Measurements from ENCODE around the gene GLIPR1. TPM values are rescaled to one million over a fixed set of nuclear protein-coding genes. Genes with fewer than 3 reads are reported as not detected.

GLIPR1 gene
- total RNA-seq, 1 donor from 2014 or later = 0.84 TPM

DNA sequence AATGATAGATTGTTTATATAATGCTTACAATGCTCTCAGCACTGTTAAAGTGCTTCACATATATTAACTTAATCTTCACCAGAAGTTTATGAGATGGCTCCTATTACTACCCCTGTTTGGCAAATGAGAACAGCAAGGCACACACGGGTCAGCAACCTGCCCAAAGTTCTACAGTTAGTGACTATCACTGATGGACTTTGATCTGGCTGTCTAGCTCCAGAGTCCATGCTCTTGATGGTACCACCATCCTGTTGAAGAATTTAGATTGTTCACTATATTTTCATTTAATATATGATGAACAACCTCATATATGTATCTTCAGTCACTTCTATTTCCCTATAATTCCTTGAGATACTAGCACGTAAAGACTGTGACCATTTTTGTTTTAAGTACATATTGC is 10.6 kb downstream of the GLIPR1 start:
- Mint-ChIP-seq H3K4me3 (no peak overlapping the region), H3K27me3 (ENCODE audit: low read depth) (no peaks in the 10 kb centered on the region), H3K27ac (ENCODE audit: unreplicated experiment) (no peak overlapping the region), H3K36me3 (ENCODE audit: low read depth) (no peaks in the 10 kb centered on the region), H3K9me3 (no peaks in the 10 kb centered on the region), H3K4me1 (no peaks in the 10 kb centered on the region)
- TF ChIP-seq, protein P1, sequence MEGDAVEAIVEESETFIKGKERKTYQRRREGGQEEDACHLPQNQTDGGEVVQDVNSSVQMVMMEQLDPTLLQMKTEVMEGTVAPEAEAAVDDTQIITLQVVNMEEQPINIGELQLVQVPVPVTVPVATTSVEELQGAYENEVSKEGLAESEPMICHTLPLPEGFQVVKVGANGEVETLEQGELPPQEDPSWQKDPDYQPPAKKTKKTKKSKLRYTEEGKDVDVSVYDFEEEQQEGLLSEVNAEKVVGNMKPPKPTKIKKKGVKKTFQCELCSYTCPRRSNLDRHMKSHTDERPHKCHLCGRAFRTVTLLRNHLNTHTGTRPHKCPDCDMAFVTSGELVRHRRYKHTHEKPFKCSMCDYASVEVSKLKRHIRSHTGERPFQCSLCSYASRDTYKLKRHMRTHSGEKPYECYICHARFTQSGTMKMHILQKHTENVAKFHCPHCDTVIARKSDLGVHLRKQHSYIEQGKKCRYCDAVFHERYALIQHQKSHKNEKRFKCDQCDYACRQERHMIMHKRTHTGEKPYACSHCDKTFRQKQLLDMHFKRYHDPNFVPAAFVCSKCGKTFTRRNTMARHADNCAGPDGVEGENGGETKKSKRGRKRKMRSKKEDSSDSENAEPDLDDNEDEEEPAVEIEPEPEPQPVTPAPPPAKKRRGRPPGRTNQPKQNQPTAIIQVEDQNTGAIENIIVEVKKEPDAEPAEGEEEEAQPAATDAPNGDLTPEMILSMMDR (conservative IDR thresholded peaks at IDR 0.05) = no peak
- DNase-seq (ENCODE audit: low read depth, low spot score) = no peak

DNA sequence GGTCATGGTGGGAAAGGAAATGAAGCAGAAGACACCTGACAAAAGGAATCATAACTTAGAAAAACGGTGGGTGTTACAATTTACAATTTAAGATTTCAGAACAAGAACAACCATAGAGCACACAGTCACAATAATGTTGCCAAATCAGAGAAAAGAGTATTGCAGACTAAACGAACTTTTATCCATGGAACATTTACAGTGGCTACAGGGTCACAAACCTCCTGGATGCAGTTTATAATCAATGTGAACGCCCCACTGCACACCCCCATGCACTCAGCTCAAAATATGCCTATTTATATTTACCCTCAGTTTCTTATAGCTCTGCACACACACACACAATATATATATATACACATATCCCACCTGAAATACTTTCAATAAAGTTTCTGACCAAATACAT is 22.9 kb downstream of the GLIPR1 start:
- Mint-ChIP-seq H3K4me1 (no peaks in the 10 kb centered on the region), H3K27me3 (ENCODE audit: low read depth) (no peaks in the 10 kb centered on the region), H3K36me3 (ENCODE audit: low read depth) (no peaks in the 10 kb centered on the region), H3K4me3 (no peak overlapping the region), H3K27ac (ENCODE audit: unreplicated experiment) (no peak overlapping the region), H3K9me3 (no peaks in the 10 kb centered on the region)
- DNase-seq (ENCODE audit: low read depth, low spot score) = no peak
- TF ChIP-seq, protein P1 (conservative IDR thresholded peaks at IDR 0.05) = no peak

DNA sequence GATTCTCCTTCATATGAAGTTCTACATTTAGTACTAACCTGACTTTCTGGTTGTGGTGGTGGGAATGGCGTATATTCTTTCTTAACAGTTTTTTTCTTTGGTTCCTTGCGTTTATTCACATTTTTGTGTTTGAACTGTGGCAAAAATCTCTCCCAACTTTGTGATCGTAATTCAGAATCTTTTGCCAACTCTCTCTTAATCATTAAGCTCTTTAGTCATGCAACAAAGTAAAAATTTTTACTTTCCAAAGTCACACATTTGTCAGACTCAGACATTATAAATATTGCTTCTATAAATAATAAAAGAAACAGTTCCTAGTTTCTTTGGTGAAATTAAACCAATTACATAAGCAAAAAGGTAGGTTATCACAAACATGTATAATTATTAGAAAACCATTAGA is 23.3 kb downstream of the GLIPR1 start:
- no peak for DNase-seq (ENCODE audit: low read depth, low spot score)
- Mint-ChIP-seq H3K9me3 (no peaks in the 10 kb centered on the region), H3K36me3 (ENCODE audit: low read depth) (no peaks in the 10 kb centered on the region), H3K4me1 (no peaks in the 10 kb centered on the region), H3K27me3 (ENCODE audit: low read depth) (no peaks in the 10 kb centered on the region), H3K27ac (ENCODE audit: unreplicated experiment) (no peak overlapping the region), H3K4me3 (no peak overlapping the region)
- TF ChIP-seq, protein P1 (conservative IDR thresholded peaks at IDR 0.05) = no peak

DNA sequence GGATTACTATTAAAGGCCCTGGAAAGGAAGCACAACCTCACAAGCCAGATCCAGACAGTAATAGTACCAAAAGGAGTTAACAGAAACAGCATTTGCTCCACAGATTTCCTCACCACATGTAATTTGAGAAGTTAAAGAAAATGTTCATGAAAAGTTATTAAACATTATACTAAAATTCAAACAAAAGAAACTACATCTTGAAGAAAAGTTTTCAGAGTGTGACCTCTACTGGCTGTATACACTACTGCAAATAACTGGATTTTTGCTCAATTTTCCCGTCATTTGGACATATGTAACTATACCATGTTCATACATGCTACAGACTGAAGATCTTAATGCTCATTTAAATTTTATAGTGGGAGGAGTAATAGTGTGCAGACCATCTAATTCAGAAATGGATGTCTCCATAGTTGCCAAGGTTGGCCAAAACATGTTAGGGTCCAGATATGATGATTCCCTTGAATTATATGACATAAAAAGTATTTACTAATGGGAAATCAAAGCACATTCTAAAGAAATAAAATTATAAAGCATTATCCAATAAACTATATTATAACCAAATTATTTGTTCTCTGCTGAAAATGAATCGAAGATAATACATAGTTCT is 25.3 kb downstream of the GLIPR1 start:
- H3K4me3 Mint-ChIP-seq = peak overlapping the region; percentile 5
- H3K36me3 Mint-ChIP-seq (ENCODE audit: low read depth) = no peaks in the 10 kb centered on the region
- H3K27ac Mint-ChIP-seq (ENCODE audit: unreplicated experiment) = no peak overlapping the region
- TF ChIP-seq, protein P1 (conservative IDR thresholded peaks at IDR 0.05) = peak; percentile 82
- H3K4me1 Mint-ChIP-seq = peaks cover 15% of the 10 kb centered on the region
- H3K27me3 Mint-ChIP-seq (ENCODE audit: low read depth) = no peaks in the 10 kb centered on the region
- no peak for DNase-seq (ENCODE audit: low read depth, low spot score)
- no peaks in the 10 kb centered on the region for H3K9me3 Mint-ChIP-seq

DNA sequence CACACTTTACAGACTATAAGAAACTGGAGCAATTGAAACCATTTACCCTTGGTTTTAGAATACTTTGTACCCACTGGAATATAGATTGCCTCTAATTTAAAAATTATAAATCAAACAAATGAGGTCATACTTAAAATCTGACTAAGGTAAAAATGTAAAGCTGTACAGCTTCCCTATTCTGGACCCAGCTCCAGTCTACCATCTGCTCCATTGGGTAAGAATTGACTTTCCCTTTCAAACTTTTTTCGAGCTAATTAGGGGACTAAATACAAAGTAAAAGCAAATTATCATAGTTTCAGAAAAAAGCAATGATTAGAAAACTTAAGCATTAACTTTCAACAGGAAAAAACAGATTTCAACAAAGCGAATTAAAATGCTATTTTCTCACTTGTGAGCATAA is 26.5 kb downstream of the GLIPR1 start:
- DNase-seq (ENCODE audit: low read depth, low spot score) = no peak
- Mint-ChIP-seq H3K4me3 (no peak overlapping the region), H3K27me3 (ENCODE audit: low read depth) (no peaks in the 10 kb centered on the region), H3K36me3 (ENCODE audit: low read depth) (no peaks in the 10 kb centered on the region), H3K9me3 (peaks cover 3% of the 10 kb centered on the region), H3K4me1 (peaks cover 27% of the 10 kb centered on the region), H3K27ac (ENCODE audit: unreplicated experiment) (no peak overlapping the region)
- TF ChIP-seq, protein P1 (conservative IDR thresholded peaks at IDR 0.05) = no peak
